Omental fat pad (tissue), 4 donors: Measurements from ENCODE around the gene CCR4. TPM values are rescaled to one million over a fixed set of nuclear protein-coding genes. Genes with fewer than 3 reads are reported as not detected.
"Not testable (repeated sequence)": the region's sequence is repeated elsewhere in the genome, so short reads cannot be mapped to it uniquely, and the experiment has no call there.

Experiments
- ATAC-seq: fragments of 150-250 bp; one replicate; pipeline ENCODE4 v1.9.1; 2016; ENCODE audit warnings: mild to moderate bottlenecking, moderate library complexity; ENCODE audit not compliant: low FRiP score
- DNase-seq: peaks from one replicate; pipeline ENCODE4 v3.0.0-alpha.2; 2019; ENCODE audit warnings: low spot score
- total RNA-seq, 4 donors: library from RNA; depleted of rRNA; stranded (reverse); fragments of >200 nt; gene quantifications; one replicate each; pipeline ENCODE4 v1.1.0, GENCODE V29; 2016
- TF ChIP-seq, protein P1 (sequence below), 3 donors: fragments of 450-650 bp; IDR thresholded peaks; one replicate each; pipeline ENCODE4 v1.5.1; 2016 to 2017; ENCODE audit warnings: antibody characterized with exemption in 3 of 3, mild to moderate bottlenecking in 3 of 3, moderate library complexity in 2 of 3

The CCR4 gene
- total RNA-seq, 4 donors from 2014 or later, result 0.46 to 1.6 (median 0.69) TPM; not detected in 1

DNA sequence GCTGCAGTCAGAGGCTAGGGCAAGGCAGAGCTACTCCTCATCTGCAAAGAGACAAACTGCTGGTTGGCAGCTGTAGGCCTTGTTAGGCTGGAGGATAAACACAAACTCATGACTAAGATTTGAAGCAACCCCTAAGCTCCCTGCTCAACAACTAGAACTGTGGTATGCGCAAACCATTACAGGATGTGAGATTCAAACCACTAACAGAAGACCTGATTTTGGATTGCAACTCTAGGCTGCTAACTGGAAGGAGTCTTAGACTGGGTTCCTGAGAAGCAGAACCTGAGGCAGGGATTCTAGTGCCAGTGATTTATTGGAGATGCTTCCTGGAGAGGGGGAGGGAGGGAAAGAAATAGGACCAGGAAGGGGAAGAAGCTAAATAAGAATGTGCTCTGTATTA lies 22.5 kb downstream of the CCR4 start:
- TF ChIP-seq, protein P1, sequence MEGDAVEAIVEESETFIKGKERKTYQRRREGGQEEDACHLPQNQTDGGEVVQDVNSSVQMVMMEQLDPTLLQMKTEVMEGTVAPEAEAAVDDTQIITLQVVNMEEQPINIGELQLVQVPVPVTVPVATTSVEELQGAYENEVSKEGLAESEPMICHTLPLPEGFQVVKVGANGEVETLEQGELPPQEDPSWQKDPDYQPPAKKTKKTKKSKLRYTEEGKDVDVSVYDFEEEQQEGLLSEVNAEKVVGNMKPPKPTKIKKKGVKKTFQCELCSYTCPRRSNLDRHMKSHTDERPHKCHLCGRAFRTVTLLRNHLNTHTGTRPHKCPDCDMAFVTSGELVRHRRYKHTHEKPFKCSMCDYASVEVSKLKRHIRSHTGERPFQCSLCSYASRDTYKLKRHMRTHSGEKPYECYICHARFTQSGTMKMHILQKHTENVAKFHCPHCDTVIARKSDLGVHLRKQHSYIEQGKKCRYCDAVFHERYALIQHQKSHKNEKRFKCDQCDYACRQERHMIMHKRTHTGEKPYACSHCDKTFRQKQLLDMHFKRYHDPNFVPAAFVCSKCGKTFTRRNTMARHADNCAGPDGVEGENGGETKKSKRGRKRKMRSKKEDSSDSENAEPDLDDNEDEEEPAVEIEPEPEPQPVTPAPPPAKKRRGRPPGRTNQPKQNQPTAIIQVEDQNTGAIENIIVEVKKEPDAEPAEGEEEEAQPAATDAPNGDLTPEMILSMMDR (IDR thresholded peaks at IDR 0.05), result no peak
- ATAC-seq, result no peak
- DNase-seq, result no peak

DNA sequence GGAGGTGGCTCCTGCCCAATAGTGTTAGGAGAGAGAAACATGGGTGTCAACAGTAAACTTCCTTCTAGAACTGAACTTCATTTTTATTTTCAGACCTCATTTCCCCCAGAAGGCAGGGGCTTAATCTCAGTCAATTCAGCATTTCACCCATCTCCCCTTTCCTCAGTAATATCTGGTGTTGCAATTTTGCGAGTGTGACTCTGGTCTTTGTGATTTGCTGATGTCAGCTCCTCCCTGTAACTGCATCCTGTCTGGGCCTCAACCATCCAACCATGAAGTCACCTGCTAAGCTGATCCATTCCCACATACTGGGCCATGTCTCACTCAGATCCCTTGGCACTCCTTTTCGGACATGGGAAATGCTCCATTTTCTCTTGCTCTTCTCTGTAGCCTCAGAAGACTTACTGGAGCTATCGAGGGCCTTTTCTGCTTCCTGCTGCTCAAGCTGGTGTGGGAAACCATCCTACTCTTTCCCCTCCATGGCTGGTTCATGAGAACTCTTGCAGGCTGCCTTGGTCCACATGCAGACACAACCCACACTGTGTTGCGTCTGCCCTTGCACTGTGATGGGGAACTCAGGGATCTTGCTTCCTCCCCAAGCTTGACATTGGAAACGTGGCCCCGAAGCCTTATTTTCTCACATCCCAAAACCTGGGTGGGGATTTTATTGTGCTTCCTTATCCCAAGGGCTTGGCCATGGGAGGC lies 24.6 kb downstream of the CCR4 start:
- ATAC-seq (no peak), DNase-seq (no peak)
- TF ChIP-seq, protein P1 (IDR thresholded peaks at IDR 0.05), result no peak

DNA sequence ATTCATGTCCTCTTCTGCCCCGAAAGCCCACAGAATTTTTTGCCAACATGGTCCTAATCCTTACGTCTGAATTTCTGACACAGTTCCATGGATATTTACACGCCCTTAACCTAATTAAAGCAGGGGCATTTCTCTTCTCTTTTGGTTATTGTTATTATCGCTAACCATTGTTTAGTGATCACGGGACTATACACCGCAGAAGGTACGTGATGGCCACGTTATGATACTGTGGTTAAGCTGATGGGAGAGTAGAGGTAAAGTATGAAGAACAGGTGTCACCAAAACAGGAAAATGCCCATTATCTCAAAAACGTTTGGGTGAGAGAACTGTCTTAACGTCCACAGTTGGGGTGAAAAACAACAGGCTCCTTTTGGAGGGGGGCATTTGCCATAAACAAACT lies 26.4 kb downstream of the CCR4 start:
- ATAC-seq (no peak), DNase-seq (no peak)
- TF ChIP-seq, protein P1 (IDR thresholded peaks at IDR 0.05), result no peak

DNA sequence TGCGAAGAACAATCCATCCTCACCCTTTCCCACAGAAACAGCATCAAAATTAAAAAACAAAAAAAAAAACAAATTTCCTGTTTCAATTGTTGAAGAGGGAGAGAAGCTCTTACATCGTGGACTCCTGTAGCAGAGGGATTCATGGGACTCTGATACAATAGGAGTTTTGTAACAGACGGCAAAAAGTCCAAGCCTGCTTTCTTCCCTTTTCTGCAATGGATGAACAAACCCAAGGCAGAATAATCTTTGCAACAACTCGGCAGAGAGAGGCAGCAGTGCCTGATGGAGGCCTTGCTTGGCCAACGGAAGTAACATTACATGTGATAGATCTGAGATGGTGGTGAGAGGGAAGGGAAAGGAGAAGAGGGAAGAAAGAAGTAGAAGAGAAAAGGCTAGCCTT lies 26.9 kb downstream of the CCR4 start:
- TF ChIP-seq, protein P1 (IDR thresholded peaks at IDR 0.05), result no peak
- no peak for ATAC-seq
- no peak for DNase-seq

DNA sequence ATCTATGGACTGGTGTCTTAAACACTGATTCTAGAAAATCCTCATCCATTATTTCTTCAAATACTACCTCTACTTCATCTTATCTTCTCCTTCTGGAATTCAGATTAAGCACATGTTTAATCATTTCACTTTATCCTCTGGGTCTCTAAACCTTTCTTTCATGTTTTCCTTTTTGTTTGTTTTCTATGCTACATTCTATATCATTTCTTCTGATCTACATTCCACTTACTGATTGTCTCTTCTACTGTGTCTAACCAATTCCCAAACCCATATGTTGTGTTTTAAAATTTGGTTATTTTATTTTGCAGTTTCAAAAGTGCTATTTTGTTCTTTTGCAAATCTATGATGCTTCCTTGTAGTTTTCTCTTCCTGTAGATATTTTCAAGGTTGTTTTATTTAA lies 31.7 kb downstream of the CCR4 start:
- ATAC-seq, result no peak
- TF ChIP-seq, protein P1 (IDR thresholded peaks at IDR 0.05), result no peak

DNA sequence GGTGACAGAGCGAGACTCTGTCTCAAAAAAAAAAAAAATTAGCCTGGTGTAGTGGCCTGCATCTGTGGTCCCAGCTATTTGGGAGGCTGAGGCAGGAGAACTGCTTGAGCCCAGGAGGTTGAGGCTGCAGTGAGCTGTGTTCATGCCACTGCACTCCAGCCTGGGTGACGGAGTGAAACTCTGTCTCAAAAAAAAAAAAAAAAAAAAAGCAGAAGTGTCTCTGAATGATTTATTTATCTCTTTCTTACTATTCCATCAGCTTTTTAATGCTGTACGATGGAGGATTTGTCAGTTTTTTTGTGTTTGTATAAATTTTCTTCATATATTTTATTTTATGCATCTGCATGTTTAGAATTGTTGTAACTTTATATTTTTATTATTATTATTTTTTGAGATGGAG lies 33.5 kb downstream of the CCR4 start:
- not testable (repeated sequence) for ATAC-seq, DNase-seq

More for the DNA sequence above, 31.7 kb downstream of the CCR4 start:
- DNase-seq, result no peak

DNA sequence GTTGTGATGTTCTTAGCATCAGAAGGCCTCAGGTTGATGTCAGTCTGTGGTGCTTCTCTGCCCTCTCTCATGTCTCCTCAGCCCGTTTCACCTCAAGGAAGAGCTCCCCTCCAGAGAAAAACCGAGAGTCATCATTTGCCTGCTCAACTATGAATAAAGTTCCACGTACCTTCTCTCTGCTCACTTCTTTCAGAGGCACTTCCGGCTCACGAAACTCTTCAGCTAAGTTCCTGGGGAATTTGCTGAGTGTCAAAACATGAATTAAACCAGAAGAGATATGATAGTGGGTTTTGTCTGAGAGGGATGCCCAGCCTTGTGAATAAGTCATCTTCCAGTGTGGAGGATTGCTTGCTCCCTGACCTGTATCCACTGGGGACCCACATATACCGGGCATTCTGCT lies 37.7 kb downstream of the CCR4 start:
- TF ChIP-seq, protein P1 (IDR thresholded peaks at IDR 0.05), result no peak
- ATAC-seq (no peak), DNase-seq (no peak)
